PFSK-1 (cell line): ENCODE data around the gene CEPT1.

Experiments
- FOXP2 ChIP-seq: optimal IDR thresholded peaks from 2 replicates; pipeline ENCODE3; 2011; ENCODE audit warnings: borderline replicate concordance, control low read depth, inconsistent platforms; ENCODE audit not compliant: insufficient read depth; ENCODE audit errors: extremely low read length, extremely low read depth
- POLR2AphosphoS5 ChIP-seq: IDR thresholded peaks from 2 replicates; pipeline ENCODE4 v1.6.1; 2012; ENCODE audit warnings: low read depth, mild to moderate bottlenecking, control low read depth, low read length, moderate library complexity
- REST ChIP-seq, 2 experiments: IDR thresholded peaks; 2 replicates each; pipeline versions ENCODE4 v1.6.1 to v1.8.0; 2011 to 2012; ENCODE audit warnings: low read depth in 2 of 2, low read length in 2 of 2, control low read depth in 1 of 2, inconsistent platforms in 1 of 2, mild to moderate bottlenecking in 1 of 2, moderate library complexity in 1 of 2; ENCODE audit not compliant: insufficient read depth in 1 of 2
- SIN3A ChIP-seq: IDR thresholded peaks from 2 replicates; pipeline ENCODE4 v1.6.1; 2012; ENCODE audit warnings: mild to moderate bottlenecking, low read length, moderate library complexity, borderline replicate concordance; ENCODE audit not compliant: insufficient read depth
- TAF1 ChIP-seq: IDR thresholded peaks from 2 replicates; pipeline ENCODE4 v1.6.1; 2012; ENCODE audit warnings: low read length, control low read depth, borderline replicate concordance; ENCODE audit not compliant: insufficient read depth

CEPT1 gene

GRCh38 chr1:111202707-111203623 is 62.9 kb downstream of the CEPT1 start:
- TF ChIP-seq TAF1 (no peak), REST (IDR thresholded peaks at IDR 0.05; ENCODE audit: insufficient read depth in 1 of 2, low read depth in 2 of 2, low read length in 2 of 2) (no peak), POLR2AphosphoS5 (no peak), SIN3A (no peak), FOXP2 (no peak)

- no peak for TF ChIP-seq TAF1
- no peak for TF ChIP-seq REST (IDR thresholded peaks at IDR 0.05; ENCODE audit: insufficient read depth in 1 of 2, low read depth in 2 of 2, low read length in 2 of 2)
- no peak for TF ChIP-seq SIN3A
- TF ChIP-seq POLR2AphosphoS5 = no peak
- no peak for TF ChIP-seq FOXP2
Measured at GRCh38 chr1:111203681-111204200, 63.7 kb downstream of the CEPT1 start.

GRCh38 chr1:111204201-111204982 is 64.4 kb downstream of the CEPT1 start:
- no peak for TF ChIP-seq FOXP2
- no peak for TF ChIP-seq REST (IDR thresholded peaks at IDR 0.05; ENCODE audit: insufficient read depth in 1 of 2, low read depth in 2 of 2, low read length in 2 of 2)
- TF ChIP-seq POLR2AphosphoS5 = no peak
- TF ChIP-seq TAF1 = no peak
- no peak for TF ChIP-seq SIN3A

- TF ChIP-seq POLR2AphosphoS5 = no peak
- no peak for TF ChIP-seq TAF1
- TF ChIP-seq FOXP2 = no peak
- no peak for TF ChIP-seq SIN3A
- TF ChIP-seq REST (IDR thresholded peaks at IDR 0.05; ENCODE audit: insufficient read depth in 1 of 2, low read depth in 2 of 2, low read length in 2 of 2) = no peak
Measured at GRCh38 chr1:111204983-111205713, 65.1 kb downstream of the CEPT1 start.
